Mesenchymal stem cell (in vitro differentiated cells and primary cell): ENCODE results near the gene SLX1A.

Experiments
- DNase-seq: peaks from one replicate; pipeline ENCODE4 v3.0.0-alpha.2; 2013
- H2AFZ ChIP-seq: one replicate; pipeline ENCODE4 v1.6.1; 2013; ENCODE audit warnings: low read depth, mild to moderate bottlenecking, control low read depth, inconsistent platforms, low read length, moderate library complexity
- H2AK5ac ChIP-seq: 2 replicates; pipeline ENCODE4 v1.6.1; 2013; ENCODE audit warnings: low read length, moderate library complexity, mild to moderate bottlenecking, inconsistent platforms; ENCODE audit not compliant: severe bottlenecking
- H2BK120ac ChIP-seq: one replicate; pipeline ENCODE4 v1.6.1; 2013; ENCODE audit warnings: low read depth, mild to moderate bottlenecking, inconsistent platforms, low read length, moderate library complexity
- H2BK12ac ChIP-seq, 2 experiments: one replicate each; pipeline ENCODE4 v1.6.1; 2013; ENCODE audit warnings: inconsistent platforms in 2 of 2, low read length in 2 of 2, mild to moderate bottlenecking in 2 of 2, moderate library complexity in 2 of 2, control low read depth in 1 of 2
- H2BK15ac ChIP-seq: one replicate; pipeline ENCODE4 v1.6.1; 2013; ENCODE audit warnings: mild to moderate bottlenecking, low read depth, inconsistent platforms; ENCODE audit not compliant: poor library complexity, severe bottlenecking
- H2BK5ac ChIP-seq: 2 replicates; pipeline ENCODE4 v1.6.1; 2013; ENCODE audit warnings: low read depth, mild to moderate bottlenecking, low read length, control low read depth, inconsistent platforms; ENCODE audit not compliant: poor library complexity, severe bottlenecking
- H3K14ac ChIP-seq, 2 experiments: one replicate each; pipeline ENCODE4 v1.6.1; 2013; ENCODE audit warnings: inconsistent platforms in 2 of 2, low read length in 2 of 2, control low read depth in 1 of 2, mild to moderate bottlenecking in 1 of 2, moderate library complexity in 1 of 2
- H3K18ac ChIP-seq, 2 experiments: one replicate each; pipeline ENCODE4 v1.6.1; 2013; ENCODE audit warnings: inconsistent platforms in 2 of 2, low read length in 2 of 2, control low read depth in 1 of 2, low read depth in 1 of 2, mild to moderate bottlenecking in 1 of 2
- H3K23ac ChIP-seq, 2 experiments: one replicate each; pipeline ENCODE4 v1.6.1; 2013; ENCODE audit warnings: inconsistent platforms in 2 of 2, low read length in 2 of 2, mild to moderate bottlenecking in 2 of 2, moderate library complexity in 2 of 2, control low read depth in 1 of 2
- H3K27ac ChIP-seq: 2 replicates; pipeline ENCODE4 v1.5.1; 2013; ENCODE audit warnings: mild to moderate bottlenecking, moderate library complexity, low read length, control low read depth, inconsistent platforms; ENCODE audit not compliant: poor library complexity, severe bottlenecking
- H3K27me3 ChIP-seq, 2 experiments: 2 replicates each; pipeline versions ENCODE4 v1.6.1 to v1.7.0; 2013; ENCODE audit warnings: low read length in 2 of 2, mild to moderate bottlenecking in 2 of 2, moderate library complexity in 2 of 2, control low read depth in 1 of 2, inconsistent platforms in 1 of 2; ENCODE audit not compliant: control insufficient read depth in 1 of 2, insufficient read depth in 1 of 2
- H3K36me3 ChIP-seq, 2 experiments: 2 replicates each; pipeline versions ENCODE4 v1.6.1 to v1.7.0; 2013; ENCODE audit warnings: low read length in 2 of 2, control low read depth in 1 of 2, inconsistent platforms in 1 of 2, low read depth in 1 of 2, mild to moderate bottlenecking in 1 of 2; ENCODE audit not compliant: insufficient read depth in 2 of 2, control insufficient read depth in 1 of 2
- H3K4ac ChIP-seq, 2 experiments: one replicate each; pipeline ENCODE4 v1.6.1; 2013; ENCODE audit warnings: inconsistent platforms in 2 of 2, low read length in 2 of 2, mild to moderate bottlenecking in 2 of 2, moderate library complexity in 2 of 2, control low read depth in 1 of 2, low read depth in 1 of 2
- H3K4me1 ChIP-seq: 2 replicates; pipeline ENCODE4 v1.6.1; 2013; ENCODE audit warnings: low read depth, low read length, control low read depth; ENCODE audit not compliant: control insufficient read depth, insufficient read depth
- H3K4me2 ChIP-seq: 2 replicates; pipeline ENCODE4 v1.6.1; 2013; ENCODE audit warnings: low read length, mild to moderate bottlenecking, inconsistent platforms; ENCODE audit not compliant: poor library complexity, severe bottlenecking
- H3K4me3 ChIP-seq, 2 experiments: 2 replicates each; pipeline versions ENCODE4 v1.5.1 to v1.7.0; 2013; ENCODE audit warnings: low read length in 2 of 2, mild to moderate bottlenecking in 2 of 2, control low read depth in 1 of 2, low read depth in 1 of 2; ENCODE audit not compliant: insufficient read depth in 1 of 2
- H3K79me1 ChIP-seq: replicated peaks from 2 replicates; pipeline ENCODE4 v1.6.1; 2013; ENCODE audit warnings: mild to moderate bottlenecking, control low read depth, low read length, inconsistent platforms; ENCODE audit not compliant: poor library complexity, severe bottlenecking
- H3K9ac ChIP-seq: 2 replicates; pipeline ENCODE4 v1.7.0; 2013; ENCODE audit warnings: mild to moderate bottlenecking, low read length, moderate library complexity
- H3K9me3 ChIP-seq: 2 replicates; pipeline ENCODE4 v1.7.0; 2013; ENCODE audit warnings: mild to moderate bottlenecking, low read length; ENCODE audit not compliant: control insufficient read depth
- H4K8ac ChIP-seq: one replicate; pipeline ENCODE4 v1.6.1; 2013; ENCODE audit warnings: inconsistent platforms, mild to moderate bottlenecking, low read length, moderate library complexity
- H4K91ac ChIP-seq: one replicate; pipeline ENCODE4 v1.6.1; 2013; ENCODE audit warnings: mild to moderate bottlenecking, low read length, inconsistent platforms
- WGBS: methylation state at CpG from one replicate; pipeline ENCODE4 v1.1.7; 2013; ENCODE audit warnings: mixed read lengths; 5-methylcytosine and 5-hydroxymethylcytosine counted together

Gene SLX1A

DNA sequence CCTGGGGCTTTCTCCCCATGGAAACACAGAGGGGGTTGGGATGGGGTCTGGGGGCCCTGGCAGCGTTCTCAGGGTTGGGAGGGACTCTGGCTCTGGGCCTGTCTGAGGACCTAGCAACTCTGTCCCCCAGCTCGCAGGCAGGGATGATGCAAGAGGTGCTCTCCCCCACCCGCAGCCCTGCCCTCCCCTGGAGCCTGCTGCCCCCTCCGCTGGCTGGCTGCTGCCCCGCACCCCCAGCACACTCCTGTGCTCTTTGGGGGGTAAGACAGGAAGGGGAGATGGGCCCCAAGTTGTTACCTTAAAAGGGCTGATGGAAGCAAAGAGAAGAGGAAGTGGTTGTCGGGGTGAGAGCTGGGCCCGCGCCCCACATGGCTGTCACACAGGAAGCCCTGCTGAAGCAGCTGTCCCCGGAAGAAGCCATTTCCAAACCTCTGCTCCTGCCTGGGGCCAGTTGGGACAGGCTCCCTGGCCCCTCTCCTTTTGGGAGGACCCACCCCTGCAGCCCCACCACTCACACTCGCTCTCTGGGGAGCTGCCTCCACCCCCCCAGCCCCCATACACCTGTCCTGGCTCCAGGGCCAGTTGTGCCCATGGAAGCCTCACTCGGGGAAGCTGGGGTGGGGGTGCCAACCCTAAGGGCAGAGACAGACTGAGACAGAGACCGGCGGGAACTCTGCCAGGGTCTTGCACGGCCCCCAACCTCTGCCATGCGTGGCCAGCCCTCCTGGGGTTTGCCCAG, 7.8 kb upstream of the SLX1A start:
- H3K14ac ChIP-seq = no peak overlapping the region
- no peak overlapping the region for H3K4me2 ChIP-seq
- H2BK120ac ChIP-seq = no peak overlapping the region
- no peak overlapping the region for H2AFZ ChIP-seq
- no peak overlapping the region for H3K27ac ChIP-seq
- H3K18ac ChIP-seq = no peak overlapping the region
- H3K9ac ChIP-seq = no peak overlapping the region
- H4K91ac ChIP-seq = no peak overlapping the region
- peaks cover 0 to 9% of the 10 kb centered on the region in 2 experiments for H3K27me3 ChIP-seq
- no peak for DNase-seq
- no peak overlapping the region for H2BK5ac ChIP-seq
- no peak overlapping the region for H3K4me3 ChIP-seq
- H3K79me1 ChIP-seq = peaks cover 11% of the 10 kb centered on the region
- WGBS = 85% methylated on average over 14 of the region's 15 CpGs
- H2BK15ac ChIP-seq = no peak overlapping the region
- H3K9me3 ChIP-seq = no peaks in the 10 kb centered on the region
- peaks cover 0 to 22% of the 10 kb centered on the region in 2 experiments for H3K36me3 ChIP-seq
- no peak overlapping the region for H3K23ac ChIP-seq
- no peak overlapping the region for H2AK5ac ChIP-seq
- no peak overlapping the region for H3K4ac ChIP-seq
- H4K8ac ChIP-seq = no peak overlapping the region
- H3K4me1 ChIP-seq = peaks cover 28% of the 10 kb centered on the region
- no peak overlapping the region for H2BK12ac ChIP-seq

DNA sequence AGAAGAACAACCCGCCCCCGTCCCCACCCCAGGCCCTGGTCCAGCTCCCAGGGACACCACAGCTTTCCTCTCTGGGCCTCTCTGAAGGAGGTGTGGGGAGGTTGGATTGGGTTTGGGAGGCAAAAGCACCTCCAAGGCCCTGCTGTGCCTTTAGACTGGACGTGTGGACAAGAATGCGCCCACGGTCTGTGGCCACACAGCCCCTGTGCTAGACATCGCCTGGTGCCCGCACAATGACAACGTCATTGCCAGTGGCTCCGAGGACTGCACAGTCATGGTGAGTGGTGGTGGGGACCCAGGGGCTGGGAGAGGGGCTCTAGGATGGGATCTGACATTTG, 7.3 kb upstream of the SLX1A start:
- Histone ChIP-seq H3K23ac (no peak overlapping the region), H3K4ac (no peak overlapping the region), H2BK120ac (no peak overlapping the region), H2AFZ (no peak overlapping the region), H2BK5ac (no peak overlapping the region), H3K79me1 (peaks cover 11% of the 10 kb centered on the region), H3K4me1 (peaks cover 28% of the 10 kb centered on the region), H3K4me2 (no peak overlapping the region), H2AK5ac (no peak overlapping the region), H3K27ac (no peak overlapping the region), H3K9ac (no peak overlapping the region), H3K18ac (no peak overlapping the region), H3K4me3 (no peak overlapping the region), H2BK12ac (no peak overlapping the region), H3K9me3 (no peaks in the 10 kb centered on the region), H3K27me3 (peaks cover 0 to 9% of the 10 kb centered on the region in 2 experiments), H3K14ac (no peak overlapping the region), H3K36me3 (peaks cover 0 to 22% of the 10 kb centered on the region in 2 experiments), H2BK15ac (no peak overlapping the region), H4K91ac (no peak overlapping the region), H4K8ac (no peak overlapping the region)
- no peak for DNase-seq
- 96% methylated on average over 7 of the region's 9 CpGs for WGBS

DNA sequence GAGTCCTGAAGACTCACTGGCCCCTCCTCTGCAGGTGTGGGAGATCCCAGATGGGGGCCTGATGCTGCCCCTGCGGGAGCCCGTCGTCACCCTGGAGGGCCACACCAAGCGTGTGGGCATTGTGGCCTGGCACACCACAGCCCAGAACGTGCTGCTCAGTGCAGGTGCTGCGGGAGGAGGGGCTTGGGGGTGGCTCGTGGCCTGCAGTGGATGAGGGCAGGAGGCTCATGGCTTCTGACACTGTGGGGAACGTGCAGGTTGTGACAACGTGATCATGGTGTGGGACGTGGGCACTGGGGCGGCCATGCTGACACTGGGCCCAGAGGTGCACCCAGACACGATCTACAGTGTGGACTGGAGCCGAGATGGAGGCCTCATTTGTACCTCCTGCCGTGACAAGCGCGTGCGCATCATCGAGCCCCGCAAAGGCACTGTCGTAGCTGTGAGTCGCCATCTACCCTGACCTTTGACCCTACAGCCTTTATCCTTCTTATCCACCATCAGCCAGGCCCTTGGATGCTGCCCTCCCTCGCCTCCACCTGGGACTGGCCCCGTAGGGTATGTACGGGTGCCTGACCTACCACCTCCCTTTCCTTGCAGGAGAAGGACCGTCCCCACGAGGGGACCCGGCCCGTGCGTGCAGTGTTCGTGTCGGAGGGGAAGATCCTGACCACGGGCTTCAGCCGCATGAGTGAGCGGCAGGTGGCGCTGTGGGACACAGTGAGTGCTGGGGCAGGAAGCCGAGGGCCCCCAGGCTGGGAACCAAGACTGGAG, 6.7 kb upstream of the SLX1A start:
- Histone ChIP-seq H4K91ac (no peak overlapping the region), H2BK120ac (no peak overlapping the region), H3K9ac (no peak overlapping the region), H3K4me1 (peaks cover 28% of the 10 kb centered on the region), H2BK15ac (no peak overlapping the region), H3K27me3 (peaks cover 0 to 9% of the 10 kb centered on the region in 2 experiments), H3K4ac (no peak overlapping the region), H2AFZ (no peak overlapping the region), H3K36me3 (peaks cover 0 to 22% of the 10 kb centered on the region in 2 experiments), H3K4me2 (no peak overlapping the region), H2BK5ac (no peak overlapping the region), H3K79me1 (peaks cover 11% of the 10 kb centered on the region), H4K8ac (no peak overlapping the region), H3K4me3 (no peak overlapping the region), H3K23ac (no peak overlapping the region), H2BK12ac (peak overlapping the region in 1 of 2 experiments; percentile 40), H3K9me3 (no peaks in the 10 kb centered on the region), H3K14ac (no peak overlapping the region), H3K27ac (no peak overlapping the region), H3K18ac (no peak overlapping the region), H2AK5ac (no peak overlapping the region)
- peak; percentile 29 for DNase-seq
- 76% methylated on average over 36 of the region's 36 CpGs for WGBS

DNA sequence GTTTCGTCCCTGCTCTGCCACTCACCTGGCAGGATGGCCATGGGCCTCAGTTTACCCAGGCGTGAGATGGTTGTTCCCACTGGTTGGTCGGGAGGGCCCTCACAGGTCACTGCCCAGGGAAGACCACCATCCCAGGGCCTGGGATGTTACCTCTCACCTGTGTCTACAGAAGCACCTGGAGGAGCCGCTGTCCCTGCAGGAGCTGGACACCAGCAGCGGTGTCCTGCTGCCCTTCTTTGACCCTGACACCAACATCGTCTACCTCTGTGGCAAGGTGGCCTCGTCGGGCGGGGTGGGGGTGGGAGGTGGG, 6.2 kb upstream of the SLX1A start:
- DNase-seq = no peak
- WGBS = 89% methylated on average over 7 of the region's 9 CpGs

More for the DNA sequence above, 6.2 kb upstream of the SLX1A start:
- Histone ChIP-seq H3K79me1 (peaks cover 11% of the 10 kb centered on the region), H3K4ac (no peak overlapping the region), H3K4me1 (peaks cover 28% of the 10 kb centered on the region), H2BK15ac (no peak overlapping the region), H2AFZ (no peak overlapping the region), H3K18ac (no peak overlapping the region), H4K8ac (no peak overlapping the region), H3K4me2 (no peak overlapping the region), H3K14ac (no peak overlapping the region), H3K27me3 (peaks cover 0 to 9% of the 10 kb centered on the region in 2 experiments), H3K9ac (no peak overlapping the region), H3K23ac (no peak overlapping the region), H3K4me3 (no peak overlapping the region), H3K27ac (no peak overlapping the region), H2BK12ac (peak overlapping the region in 1 of 2 experiments; percentile 40), H4K91ac (no peak overlapping the region), H3K9me3 (no peaks in the 10 kb centered on the region), H2AK5ac (no peak overlapping the region), H3K36me3 (peaks cover 0 to 22% of the 10 kb centered on the region in 2 experiments), H2BK5ac (no peak overlapping the region), H2BK120ac (no peak overlapping the region)
